ENCODE data around the gene DMD. TPM values are rescaled to one million over a fixed set of nuclear protein-coding genes. Genes with fewer than 3 reads are reported as not detected.

The DMD gene
- total RNA-seq, 1 experiment from 2014 or later: 25.3 TPM

- Histone ChIP-seq H3K27me3 (ENCODE audit: insufficient read depth, low read depth) (no peaks in the 10 kb centered on the region), H2AFZ (no peak overlapping the region), H3K27ac (no peak overlapping the region), H3F3A (ENCODE audit: insufficient read depth, low read depth) (0 out of 2 replicates have a peak, but pooled peaks cover 1% of the 10 kb centered on the region), H3K4me1 (replicated peaks; ENCODE audit: insufficient read depth) (no peaks in the 10 kb centered on the region), H3K9me3 (ENCODE audit: insufficient read depth, low read depth) (no peaks in the 10 kb centered on the region), H3K4me2 (no peak overlapping the region), H3K4me3 (no peak overlapping the region), H4K20me1 (ENCODE audit: insufficient read depth) (no peaks in the 10 kb centered on the region), H3K36me3 (ENCODE audit: low read depth) (no peaks in the 10 kb centered on the region), H3K9me2 (ENCODE audit: insufficient read depth) (no peaks in the 10 kb centered on the region), H3K79me2 (ENCODE audit: low read depth) (no peaks in the 10 kb centered on the region)
- BruUV-seq (replicated peaks): no TSS peak
- TF ChIP-seq CTCF (conservative IDR thresholded peaks at IDR 0.05) (no peak), EZH2 (IDR thresholded peaks at IDR 0.05; ENCODE audit: low read depth) (no peak)
- intact Hi-C loops (cut with micrococcal nuclease; ENCODE audit: unreplicated experiment): no loop called here
- no peak for DNase-seq
- ChIA-PET CTCF (no interaction called here), POLR2A (ENCODE audit: unreplicated experiment) (no interaction called here)
Measured at GRCh38 chrX:33014949-33015348, 196.4 kb downstream of the DMD start.

- Histone ChIP-seq H4K20me1 (ENCODE audit: insufficient read depth) (no peaks in the 10 kb centered on the region), H3K27ac (no peak overlapping the region), H3K79me2 (ENCODE audit: low read depth) (no peaks in the 10 kb centered on the region), H3K4me3 (no peak overlapping the region), H3K9me3 (ENCODE audit: insufficient read depth, low read depth) (no peaks in the 10 kb centered on the region), H3K36me3 (ENCODE audit: low read depth) (no peaks in the 10 kb centered on the region), H2AFZ (no peak overlapping the region), H3K9me2 (ENCODE audit: insufficient read depth) (no peaks in the 10 kb centered on the region), H3K4me2 (no peak overlapping the region), H3F3A (ENCODE audit: insufficient read depth, low read depth) (peaks cover 7% of the 10 kb centered on the region), H3K27me3 (ENCODE audit: insufficient read depth, low read depth) (no peaks in the 10 kb centered on the region), H3K4me1 (replicated peaks; ENCODE audit: insufficient read depth) (no peaks in the 10 kb centered on the region)
- no peak for DNase-seq
- ChIA-PET POLR2A (ENCODE audit: unreplicated experiment) (no interaction called here), CTCF (no interaction called here)
- BruUV-seq (replicated peaks): no TSS peak
- intact Hi-C loops (cut with micrococcal nuclease; ENCODE audit: unreplicated experiment): no loop called here
- TF ChIP-seq EZH2 (IDR thresholded peaks at IDR 0.05; ENCODE audit: low read depth) (no peak), CTCF (conservative IDR thresholded peaks at IDR 0.05) (no peak)
Measured at GRCh38 chrX:33014086-33014485, 197.3 kb downstream of the DMD start.

GRCh38 chrX:33001107-33001506 is 210.2 kb downstream of the DMD start:
- no peaks in the 10 kb centered on the region for H3K9me3 ChIP-seq (ENCODE audit: insufficient read depth, low read depth)
- CTCF ChIA-PET: no interaction called here
- no peaks in the 10 kb centered on the region for H3K36me3 ChIP-seq (ENCODE audit: low read depth)
- POLR2A ChIA-PET (ENCODE audit: unreplicated experiment): no interaction called here
- H3K4me1 ChIP-seq (replicated peaks; ENCODE audit: insufficient read depth): no peaks in the 10 kb centered on the region
- no peaks in the 10 kb centered on the region for H3K9me2 ChIP-seq (ENCODE audit: insufficient read depth)
- H3K27me3 ChIP-seq (ENCODE audit: insufficient read depth, low read depth): no peaks in the 10 kb centered on the region
- intact Hi-C loops (cut with micrococcal nuclease; ENCODE audit: unreplicated experiment): no loop called here
- H3K4me2 ChIP-seq: no peak overlapping the region
- TF ChIP-seq EZH2 (IDR thresholded peaks at IDR 0.05; ENCODE audit: low read depth): no peak
- no peak for TF ChIP-seq CTCF (conservative IDR thresholded peaks at IDR 0.05)
- H3K27ac ChIP-seq: no peak overlapping the region
- H3F3A ChIP-seq (ENCODE audit: insufficient read depth, low read depth): no peaks in the 10 kb centered on the region
- H3K4me3 ChIP-seq: no peak overlapping the region
- H4K20me1 ChIP-seq (ENCODE audit: insufficient read depth): no peaks in the 10 kb centered on the region
- no peak for DNase-seq
- no peak overlapping the region for H2AFZ ChIP-seq
- H3K79me2 ChIP-seq (ENCODE audit: low read depth): no peaks in the 10 kb centered on the region
- BruUV-seq (replicated peaks): no TSS peak
